ENCODE results near the gene C3orf22.

The C3orf22 gene

DNA sequence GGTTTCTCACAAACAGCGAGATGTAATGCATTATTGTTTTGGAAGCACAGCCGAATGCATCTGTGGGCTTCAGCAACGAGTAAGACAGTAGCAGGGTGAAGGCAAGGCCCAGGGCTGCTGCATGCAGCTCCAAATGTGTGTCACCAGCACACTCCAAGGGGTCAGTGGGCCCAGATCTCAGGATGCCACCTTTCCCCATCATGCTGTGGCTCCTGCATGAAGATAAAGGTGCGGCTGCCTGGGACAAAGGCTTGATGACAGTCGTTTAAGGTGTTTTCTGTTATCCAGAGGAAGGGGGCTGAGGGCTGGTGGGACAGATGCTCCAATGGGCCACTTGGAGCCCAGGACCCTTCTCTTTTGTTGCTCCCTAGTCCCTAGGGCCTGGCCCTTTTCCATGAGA lies 13.2 kb downstream of the C3orf22 start:
- TF ChIP-seq, protein P1, sequence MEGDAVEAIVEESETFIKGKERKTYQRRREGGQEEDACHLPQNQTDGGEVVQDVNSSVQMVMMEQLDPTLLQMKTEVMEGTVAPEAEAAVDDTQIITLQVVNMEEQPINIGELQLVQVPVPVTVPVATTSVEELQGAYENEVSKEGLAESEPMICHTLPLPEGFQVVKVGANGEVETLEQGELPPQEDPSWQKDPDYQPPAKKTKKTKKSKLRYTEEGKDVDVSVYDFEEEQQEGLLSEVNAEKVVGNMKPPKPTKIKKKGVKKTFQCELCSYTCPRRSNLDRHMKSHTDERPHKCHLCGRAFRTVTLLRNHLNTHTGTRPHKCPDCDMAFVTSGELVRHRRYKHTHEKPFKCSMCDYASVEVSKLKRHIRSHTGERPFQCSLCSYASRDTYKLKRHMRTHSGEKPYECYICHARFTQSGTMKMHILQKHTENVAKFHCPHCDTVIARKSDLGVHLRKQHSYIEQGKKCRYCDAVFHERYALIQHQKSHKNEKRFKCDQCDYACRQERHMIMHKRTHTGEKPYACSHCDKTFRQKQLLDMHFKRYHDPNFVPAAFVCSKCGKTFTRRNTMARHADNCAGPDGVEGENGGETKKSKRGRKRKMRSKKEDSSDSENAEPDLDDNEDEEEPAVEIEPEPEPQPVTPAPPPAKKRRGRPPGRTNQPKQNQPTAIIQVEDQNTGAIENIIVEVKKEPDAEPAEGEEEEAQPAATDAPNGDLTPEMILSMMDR (IDR thresholded peaks at IDR 0.05; ENCODE audit: low read length) = no peak
- TF ChIP-seq EZH2phosphoT487 (IDR thresholded peaks at IDR 0.05; ENCODE audit: low read length) (no peak), EZH2 (optimal IDR thresholded peaks at IDR 0.05; ENCODE audit: low read depth, low read length) (no peak)
- no peaks in the 10 kb centered on the region for H3K79me2 ChIP-seq (ENCODE audit: low read length)
- H3K27me3 ChIP-seq (replicated peaks; ENCODE audit: insufficient read depth, low read length) = peaks cover 6% of the 10 kb centered on the region; the same call in 1 of the 2 replicates

DNA sequence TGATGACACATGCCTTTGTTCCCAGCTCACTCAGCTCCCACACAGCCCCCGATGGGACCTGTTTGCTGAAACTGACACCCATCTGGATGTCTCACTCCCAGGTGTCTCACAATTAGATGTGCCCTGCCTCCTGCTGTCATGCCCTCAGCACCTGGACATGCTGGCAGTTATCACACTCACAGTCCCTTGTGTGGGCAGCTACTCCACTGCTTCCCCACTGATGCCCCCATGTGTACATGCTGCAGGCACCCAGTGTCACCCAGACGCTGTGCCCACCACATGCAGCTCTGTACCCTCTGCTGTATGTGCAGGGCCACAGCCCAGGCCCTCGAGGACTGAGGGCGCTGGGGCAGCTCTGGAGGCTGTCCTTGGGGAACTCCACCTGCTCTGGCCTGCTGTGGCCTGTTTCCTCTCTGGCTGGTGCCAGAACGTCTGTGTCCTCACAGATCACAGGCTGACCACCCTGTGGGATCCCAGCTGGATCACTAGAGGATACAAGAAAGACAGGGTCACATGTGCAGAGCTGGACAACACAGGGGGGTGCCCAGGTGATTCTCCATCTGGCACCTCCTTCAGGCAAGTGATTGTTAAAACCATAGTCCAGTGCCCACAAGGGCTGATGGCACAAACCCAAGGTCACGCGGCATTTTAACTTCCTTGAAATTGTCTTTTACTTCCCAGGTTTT lies 14.0 kb downstream of the C3orf22 start:
- no peaks in the 10 kb centered on the region for H3K4me1 ChIP-seq (ENCODE audit: low read length)
- H2AFZ ChIP-seq (ENCODE audit: low read length) = no peak overlapping the region
- H3K36me3 ChIP-seq (replicated peaks; ENCODE audit: insufficient read depth, low read length) = no peaks in the 10 kb centered on the region
- no peaks in the 10 kb centered on the region for H4K20me1 ChIP-seq (ENCODE audit: insufficient read depth, low read length)
- TF ChIP-seq EZH2phosphoT487 (IDR thresholded peaks at IDR 0.05; ENCODE audit: low read length) (no peak), EZH2 (optimal IDR thresholded peaks at IDR 0.05; ENCODE audit: low read depth, low read length) (no peak)
- TF ChIP-seq, protein P1 (IDR thresholded peaks at IDR 0.05; ENCODE audit: low read length) = no peak
- H3K9me3 ChIP-seq (replicated peaks; ENCODE audit: insufficient read depth, low read length) = no peaks in the 10 kb centered on the region
- no peak for DNase-seq
- H3K9ac ChIP-seq (ENCODE audit: low read length) = no peak overlapping the region
- no peak overlapping the region for H3K27ac ChIP-seq (ENCODE audit: low read length)
- H3K4me2 ChIP-seq (ENCODE audit: low read depth, low read length) = no peak overlapping the region
- H3K27me3 ChIP-seq (replicated peaks; ENCODE audit: insufficient read depth, low read length) = peaks cover 6% of the 10 kb centered on the region; the same call in 1 of the 2 replicates
- no peaks in the 10 kb centered on the region for H3K79me2 ChIP-seq (ENCODE audit: low read length)
- no peaks in the 10 kb centered on the region for H3K9me2 ChIP-seq (replicated peaks; ENCODE audit: insufficient read depth, low read length)
- no peak overlapping the region for H3K4me3 ChIP-seq (ENCODE audit: low read length)
- no peaks in the 10 kb centered on the region for H3F3A ChIP-seq (ENCODE audit: insufficient read depth, low read length)

More for the DNA sequence above, 13.2 kb downstream of the C3orf22 start:
- no peaks in the 10 kb centered on the region for H3K36me3 ChIP-seq (replicated peaks; ENCODE audit: insufficient read depth, low read length)
- H4K20me1 ChIP-seq (ENCODE audit: insufficient read depth, low read length) = no peaks in the 10 kb centered on the region
- H3K9me2 ChIP-seq (replicated peaks; ENCODE audit: insufficient read depth, low read length) = no peaks in the 10 kb centered on the region
- no peak overlapping the region for H3K27ac ChIP-seq (ENCODE audit: low read length)
- H2AFZ ChIP-seq (ENCODE audit: low read length) = no peak overlapping the region
- H3K4me3 ChIP-seq (ENCODE audit: low read length) = no peak overlapping the region
- no peak overlapping the region for H3K4me2 ChIP-seq (ENCODE audit: low read depth, low read length)
- no peaks in the 10 kb centered on the region for H3F3A ChIP-seq (ENCODE audit: insufficient read depth, low read length)
- H3K4me1 ChIP-seq (ENCODE audit: low read length) = no peaks in the 10 kb centered on the region
- H3K9me3 ChIP-seq (replicated peaks; ENCODE audit: insufficient read depth, low read length) = no peaks in the 10 kb centered on the region
- no peak overlapping the region for H3K9ac ChIP-seq (ENCODE audit: low read length)
- no peak for DNase-seq

DNA sequence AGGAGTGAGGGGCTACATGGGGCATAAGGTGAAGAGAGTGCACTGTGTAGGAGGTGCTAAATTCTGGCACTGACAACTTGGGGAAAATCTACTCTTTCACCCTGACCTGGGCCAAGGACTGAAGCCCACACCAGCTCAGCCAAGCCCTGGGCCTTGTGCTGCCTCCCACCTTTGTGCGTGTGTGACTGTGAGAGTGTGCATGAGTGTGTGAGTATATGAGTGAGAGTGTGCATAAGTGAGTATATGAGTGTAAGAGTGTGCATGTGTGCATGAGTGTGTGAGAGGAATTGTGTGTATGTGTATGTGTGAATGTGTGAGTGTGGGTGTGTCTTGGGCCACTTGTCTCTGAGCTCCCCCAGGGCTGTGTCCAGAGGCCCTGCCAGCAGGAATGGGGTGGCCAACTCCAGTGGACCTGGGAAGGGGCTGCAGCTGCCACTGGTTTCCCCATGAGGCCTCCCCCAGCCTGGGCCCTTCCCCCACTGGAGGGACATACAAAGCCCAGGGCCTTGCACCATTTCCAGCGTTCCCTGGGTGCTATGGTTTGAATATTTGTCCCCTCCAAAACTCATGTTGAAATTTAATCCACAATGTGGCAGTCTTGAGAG lies 15.2 kb downstream of the C3orf22 start:
- H4K20me1 ChIP-seq (ENCODE audit: insufficient read depth, low read length) = no peaks in the 10 kb centered on the region
- TF ChIP-seq, protein P1 (IDR thresholded peaks at IDR 0.05; ENCODE audit: low read length) = no peak
- no peak for TF ChIP-seq EZH2phosphoT487 (IDR thresholded peaks at IDR 0.05; ENCODE audit: low read length)
- TF ChIP-seq EZH2 (optimal IDR thresholded peaks at IDR 0.05; ENCODE audit: low read depth, low read length) = no peak
- H3K9me3 ChIP-seq (replicated peaks; ENCODE audit: insufficient read depth, low read length) = no peaks in the 10 kb centered on the region
- H3K4me3 ChIP-seq (ENCODE audit: low read length) = no peak overlapping the region
- H3K4me2 ChIP-seq (ENCODE audit: low read depth, low read length) = no peak overlapping the region
- H3K79me2 ChIP-seq (ENCODE audit: low read length) = no peaks in the 10 kb centered on the region
- H3K27ac ChIP-seq (ENCODE audit: low read length) = no peak overlapping the region
- no peak overlapping the region for H3K9ac ChIP-seq (ENCODE audit: low read length)
- DNase-seq = no peak
- H3K9me2 ChIP-seq (replicated peaks; ENCODE audit: insufficient read depth, low read length) = no peaks in the 10 kb centered on the region
- no peaks in the 10 kb centered on the region for H3K36me3 ChIP-seq (replicated peaks; ENCODE audit: insufficient read depth, low read length)
- H3K4me1 ChIP-seq (ENCODE audit: low read length) = no peaks in the 10 kb centered on the region
- no peaks in the 10 kb centered on the region for H3F3A ChIP-seq (ENCODE audit: insufficient read depth, low read length)
- no peak overlapping the region for H2AFZ ChIP-seq (ENCODE audit: low read length)
- peaks cover 8% of the 10 kb centered on the region; the same call in 1 of the 2 replicates for H3K27me3 ChIP-seq (replicated peaks; ENCODE audit: insufficient read depth, low read length)
